Mesothelial cell of epicardium (in vitro differentiated cells): Measurements from ENCODE around the gene CARD18. TPM values are rescaled to one million over a fixed set of nuclear protein-coding genes. Genes with fewer than 3 reads are reported as not detected.

Experiments
- DNase-seq, 2 experiments: peaks; one replicate each; pipeline ENCODE4 v3.0.0; 2021; ENCODE audit warnings: low spot score in 2 of 2; ENCODE audit not compliant: unreplicated experiment in 2 of 2
- H3K27ac Mint-ChIP-seq: 2 replicates; pipeline ENCODE4 v1.8.0; 2021; ENCODE audit warnings: mixed read lengths
- H3K27me3 Mint-ChIP-seq: 2 replicates; pipeline ENCODE4 v1.8.0; 2021; ENCODE audit warnings: low read depth, mixed read lengths
- H3K36me3 Mint-ChIP-seq: 2 replicates; pipeline ENCODE4 v1.8.0; 2021; ENCODE audit warnings: mixed read lengths
- H3K4me1 Mint-ChIP-seq: 2 replicates; pipeline ENCODE4 v1.8.0; 2021; ENCODE audit warnings: mixed read lengths
- H3K4me3 Mint-ChIP-seq: 2 replicates; pipeline ENCODE4 v1.8.0; 2021; ENCODE audit warnings: mild to moderate bottlenecking, moderate library complexity, mixed read lengths
- H3K9me3 Mint-ChIP-seq: 2 replicates; pipeline ENCODE4 v1.8.0; 2021; ENCODE audit warnings: mixed read lengths
- total RNA-seq: library from RNA; stranded (reverse); gene quantifications from 3 replicates; pipeline ENCODE4 v1.2.1, GENCODE V29; 2021
- TF ChIP-seq, protein P1 (sequence below): fragments of 200-600 bp; sonication (generic); IDR thresholded peaks from one replicate; pipeline ENCODE4 v1.5.0; 2021; ENCODE audit warnings: antibody characterized with exemption; ENCODE audit not compliant: unreplicated experiment

The CARD18 gene
- total RNA-seq, 1 donor from 2014 or later, result not detected

DNA sequence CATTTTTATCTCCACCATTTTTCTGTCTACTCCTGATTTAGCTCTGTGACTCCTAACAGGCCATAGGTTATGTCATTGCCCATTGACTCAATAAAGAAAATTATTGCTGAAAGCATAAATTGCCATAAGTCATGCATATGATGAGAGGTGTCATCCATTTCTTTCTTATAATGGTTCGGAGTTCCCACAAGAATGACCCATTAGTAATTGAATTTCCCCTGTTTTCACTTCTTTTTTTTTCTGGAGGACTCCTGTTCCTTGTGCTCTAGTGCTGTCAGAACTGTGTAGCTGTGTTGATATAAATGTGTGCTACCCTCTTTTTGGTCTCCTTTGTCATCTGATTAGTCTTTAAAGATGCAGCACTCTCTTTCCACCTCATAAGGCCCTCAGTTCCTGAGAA, 22.9 kb upstream of the CARD18 start:
- no peak for DNase-seq
- Mint-ChIP-seq H3K36me3 (no peaks in the 10 kb centered on the region), H3K4me3 (no peak overlapping the region), H3K4me1 (peaks cover 4% of the 10 kb centered on the region), H3K27ac (no peak overlapping the region), H3K9me3 (peaks cover 15% of the 10 kb centered on the region), H3K27me3 (no peaks in the 10 kb centered on the region)
- TF ChIP-seq, protein P1, sequence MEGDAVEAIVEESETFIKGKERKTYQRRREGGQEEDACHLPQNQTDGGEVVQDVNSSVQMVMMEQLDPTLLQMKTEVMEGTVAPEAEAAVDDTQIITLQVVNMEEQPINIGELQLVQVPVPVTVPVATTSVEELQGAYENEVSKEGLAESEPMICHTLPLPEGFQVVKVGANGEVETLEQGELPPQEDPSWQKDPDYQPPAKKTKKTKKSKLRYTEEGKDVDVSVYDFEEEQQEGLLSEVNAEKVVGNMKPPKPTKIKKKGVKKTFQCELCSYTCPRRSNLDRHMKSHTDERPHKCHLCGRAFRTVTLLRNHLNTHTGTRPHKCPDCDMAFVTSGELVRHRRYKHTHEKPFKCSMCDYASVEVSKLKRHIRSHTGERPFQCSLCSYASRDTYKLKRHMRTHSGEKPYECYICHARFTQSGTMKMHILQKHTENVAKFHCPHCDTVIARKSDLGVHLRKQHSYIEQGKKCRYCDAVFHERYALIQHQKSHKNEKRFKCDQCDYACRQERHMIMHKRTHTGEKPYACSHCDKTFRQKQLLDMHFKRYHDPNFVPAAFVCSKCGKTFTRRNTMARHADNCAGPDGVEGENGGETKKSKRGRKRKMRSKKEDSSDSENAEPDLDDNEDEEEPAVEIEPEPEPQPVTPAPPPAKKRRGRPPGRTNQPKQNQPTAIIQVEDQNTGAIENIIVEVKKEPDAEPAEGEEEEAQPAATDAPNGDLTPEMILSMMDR, result no peak

DNA sequence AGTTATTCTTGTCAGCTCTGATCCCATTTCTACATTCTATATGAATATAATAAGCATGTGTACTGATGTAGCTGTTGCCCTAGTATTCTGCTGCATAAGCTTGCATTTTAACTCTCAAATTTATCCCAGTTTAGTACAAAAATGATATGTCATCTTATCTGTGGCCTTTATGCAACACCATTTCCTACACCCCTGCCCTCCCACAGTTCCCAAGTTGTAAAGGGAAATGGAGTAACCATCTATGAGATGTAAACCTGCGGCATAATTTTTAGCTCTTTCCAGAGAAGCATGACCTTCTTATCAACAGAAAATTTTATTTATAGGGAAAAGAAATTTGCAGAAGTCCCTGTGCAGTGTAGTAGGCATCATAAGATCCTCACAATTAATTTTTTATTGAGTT, 18.9 kb upstream of the CARD18 start:
- no peak for DNase-seq
- TF ChIP-seq, protein P1, result no peak
- Mint-ChIP-seq H3K27ac (no peak overlapping the region), H3K4me1 (peaks cover 4% of the 10 kb centered on the region), H3K9me3 (peaks cover 32% of the 10 kb centered on the region), H3K27me3 (no peaks in the 10 kb centered on the region), H3K36me3 (no peaks in the 10 kb centered on the region), H3K4me3 (no peak overlapping the region)

DNA sequence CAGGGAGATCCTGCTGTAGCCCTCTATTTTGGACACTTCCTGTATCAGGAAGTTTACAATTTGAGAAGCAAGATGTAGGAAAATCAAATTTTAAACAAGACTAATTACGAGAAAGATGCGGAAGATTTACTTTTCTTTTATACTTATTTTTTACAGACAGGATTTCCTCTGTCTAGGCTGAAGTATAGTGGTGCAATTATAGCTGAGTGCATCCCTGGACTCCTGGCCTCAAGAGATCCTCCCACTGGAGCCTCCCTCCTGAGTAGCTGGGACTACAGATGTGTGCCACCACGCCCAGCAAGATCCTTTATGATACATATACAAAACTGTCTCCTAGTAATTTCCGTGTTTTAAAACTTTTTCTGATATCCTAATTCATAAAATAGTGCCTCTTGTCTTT, 17.2 kb upstream of the CARD18 start:
- H3K9me3 Mint-ChIP-seq, result peaks cover 21% of the 10 kb centered on the region
- no peak overlapping the region for H3K4me3 Mint-ChIP-seq
- no peak overlapping the region for H3K27ac Mint-ChIP-seq
- TF ChIP-seq, protein P1, result no peak
- no peaks in the 10 kb centered on the region for H3K27me3 Mint-ChIP-seq
- no peaks in the 10 kb centered on the region for H3K4me1 Mint-ChIP-seq
- no peaks in the 10 kb centered on the region for H3K36me3 Mint-ChIP-seq
- DNase-seq, result no peak

DNA sequence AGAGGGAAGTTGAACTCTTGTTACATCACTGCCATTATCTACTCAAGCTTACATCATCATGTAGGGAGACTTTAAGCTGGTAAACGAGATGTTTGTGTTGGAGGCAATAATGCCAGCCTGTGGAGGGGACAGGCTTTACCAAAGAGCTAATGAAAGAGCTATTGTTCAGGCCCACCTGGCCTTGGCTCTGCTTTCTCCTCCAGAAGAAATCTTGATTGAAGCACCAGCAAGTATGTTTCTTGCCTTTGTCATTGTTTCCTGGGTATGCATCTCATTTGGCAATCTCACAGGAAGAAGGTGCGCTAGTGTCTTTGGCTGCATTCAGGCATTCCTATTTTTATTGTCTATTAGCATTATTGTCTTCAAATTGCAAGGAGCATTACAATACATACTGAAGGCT, 16.7 kb upstream of the CARD18 start:
- Mint-ChIP-seq H3K4me1 (no peaks in the 10 kb centered on the region), H3K27ac (no peak overlapping the region), H3K9me3 (peaks cover 21% of the 10 kb centered on the region), H3K27me3 (no peaks in the 10 kb centered on the region), H3K4me3 (no peak overlapping the region), H3K36me3 (no peaks in the 10 kb centered on the region)
- no peak for DNase-seq
- TF ChIP-seq, protein P1, result no peak

DNA sequence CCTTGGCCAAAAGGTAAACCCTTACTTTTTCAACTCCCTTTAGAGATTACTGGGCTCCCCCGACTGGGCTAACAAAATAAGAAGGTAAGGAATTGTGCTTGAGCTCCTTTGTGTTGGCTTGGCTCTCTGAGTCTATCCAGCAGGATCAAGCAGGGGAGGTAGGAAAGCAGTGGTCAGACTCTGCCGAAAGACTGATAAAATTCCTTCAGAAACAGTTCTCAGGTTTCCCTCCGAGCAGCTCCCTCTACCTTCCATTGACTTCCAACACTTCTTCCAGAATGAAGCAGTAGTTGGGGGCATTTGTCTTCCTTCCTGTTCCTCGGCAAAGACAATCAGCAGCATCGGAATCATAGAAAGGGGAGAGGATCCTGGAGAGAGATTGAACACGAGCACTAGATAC, 16.1 kb upstream of the CARD18 start:
- no peak for DNase-seq
- TF ChIP-seq, protein P1, result no peak
- H3K4me3 Mint-ChIP-seq, result no peak overlapping the region
- H3K27ac Mint-ChIP-seq, result no peak overlapping the region
- H3K9me3 Mint-ChIP-seq, result peaks cover 21% of the 10 kb centered on the region
- no peaks in the 10 kb centered on the region for H3K27me3 Mint-ChIP-seq
- no peaks in the 10 kb centered on the region for H3K36me3 Mint-ChIP-seq
- H3K4me1 Mint-ChIP-seq, result no peaks in the 10 kb centered on the region

DNA sequence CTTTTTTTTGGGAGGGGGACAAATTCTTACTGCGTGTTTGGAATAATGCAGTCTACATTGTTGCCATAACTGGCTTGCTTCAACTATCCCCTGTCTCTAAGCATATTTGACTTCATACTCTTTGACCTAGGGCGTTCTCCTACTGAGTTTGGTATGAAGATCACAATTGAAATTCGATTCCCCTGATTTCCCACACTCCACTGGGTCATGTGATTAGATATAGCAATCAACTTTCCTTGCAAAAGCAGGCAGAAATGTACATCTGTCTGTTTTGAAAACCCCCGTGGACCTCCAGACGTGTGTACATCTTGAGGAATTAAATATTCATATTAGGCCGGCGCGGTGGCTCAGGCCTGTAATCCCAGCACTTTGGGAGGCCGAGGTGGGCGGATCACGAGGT, 13.8 kb upstream of the CARD18 start:
- no peak for DNase-seq
- H3K9me3 Mint-ChIP-seq, result peaks cover 21% of the 10 kb centered on the region
- H3K27me3 Mint-ChIP-seq, result no peaks in the 10 kb centered on the region
- no peaks in the 10 kb centered on the region for H3K4me1 Mint-ChIP-seq
- TF ChIP-seq, protein P1, result no peak
- H3K27ac Mint-ChIP-seq, result no peak overlapping the region
- H3K4me3 Mint-ChIP-seq, result no peak overlapping the region
- H3K36me3 Mint-ChIP-seq, result no peaks in the 10 kb centered on the region
